WERI-Rb-1 (cell line): Measurements from ENCODE around the gene ZFYVE1.
"Not testable (repeated sequence)": the region's sequence is repeated elsewhere in the genome, so short reads cannot be mapped to it uniquely, and the experiment has no call there.

Experiments used
- DNase-seq: peaks from one replicate; pipeline ENCODE4 v3.0.0-alpha.2; 2020
- H3K27ac ChIP-seq: fragments of 250-450 bp; sonication (Bioruptor Pico); 2 replicates; pipeline ENCODE4 v1.5.1; 2020; ENCODE audit warnings: mild to moderate bottlenecking, moderate library complexity
- H3K27me3 ChIP-seq: fragments of 250-450 bp; sonication (Bioruptor Pico); 2 replicates; pipeline ENCODE4 v1.5.1; 2021; ENCODE audit warnings: mild to moderate bottlenecking, low read depth, moderate library complexity; ENCODE audit not compliant: insufficient read depth, severe bottlenecking
- H3K36me3 ChIP-seq: fragments of 250-450 bp; sonication (Bioruptor Pico); 2 replicates; pipeline ENCODE4 v1.5.1; 2020; ENCODE audit warnings: mild to moderate bottlenecking, moderate library complexity
- H3K4me3 ChIP-seq: 2 replicates; pipeline ENCODE4 v1.5.1; 2011; ENCODE audit warnings: low read depth, mild to moderate bottlenecking, control low read depth, low read length
- H3K9me3 ChIP-seq: fragments of 250-450 bp; sonication (Bioruptor Pico); 2 replicates; pipeline ENCODE4 v1.5.1; 2021; ENCODE audit warnings: mild to moderate bottlenecking, moderate library complexity; ENCODE audit not compliant: severe bottlenecking
- TF ChIP-seq, protein P1 (sequence below): IDR thresholded peaks from 2 replicates; pipeline ENCODE4 v1.5.1; 2011; ENCODE audit warnings: low read depth, mild to moderate bottlenecking, control low read depth, inconsistent platforms, low read length

The ZFYVE1 gene

DNA sequence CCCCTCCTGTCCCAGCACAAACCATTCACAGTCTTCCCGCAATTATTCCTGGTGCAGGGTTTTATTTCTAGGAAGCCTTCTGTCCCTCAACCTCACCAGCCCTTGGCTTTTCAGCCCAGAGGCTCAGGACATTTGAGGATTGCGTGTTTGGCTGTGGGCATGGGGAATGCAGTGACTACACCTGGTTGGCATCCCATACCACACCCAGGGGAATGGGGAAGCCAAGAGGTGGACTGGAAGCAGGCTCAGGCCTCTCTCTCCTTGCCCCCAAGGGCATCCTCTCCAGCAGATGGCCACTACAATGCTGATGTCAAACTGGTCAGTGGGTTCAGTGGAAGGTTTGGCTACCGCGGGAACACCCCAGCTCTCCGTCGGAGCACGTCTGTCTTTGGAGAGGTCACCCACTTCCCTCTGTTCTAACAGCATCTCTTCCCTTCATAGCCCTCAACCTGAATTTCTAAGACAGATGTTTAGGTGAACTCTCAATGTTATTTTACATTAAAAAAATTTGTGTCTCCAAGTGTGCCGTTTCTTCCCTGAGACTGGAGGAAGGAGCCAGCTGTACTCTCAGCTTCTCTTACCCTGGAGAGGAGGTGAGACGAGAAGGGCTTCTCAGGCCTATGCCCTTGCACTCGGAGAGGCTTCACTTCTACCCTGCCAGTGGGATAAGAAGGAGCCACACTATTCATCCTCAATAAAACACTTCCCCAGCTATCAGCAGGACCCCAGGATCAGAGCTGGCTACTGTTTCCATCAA, 65.1 kb downstream of the ZFYVE1 start:
- Histone ChIP-seq H3K27me3 (no peaks in the 10 kb centered on the region), H3K4me3 (no peak overlapping the region), H3K27ac (no peak overlapping the region), H3K36me3 (peaks cover 24% of the 10 kb centered on the region), H3K9me3 (no peaks in the 10 kb centered on the region)
- DNase-seq = no peak
- TF ChIP-seq, protein P1, sequence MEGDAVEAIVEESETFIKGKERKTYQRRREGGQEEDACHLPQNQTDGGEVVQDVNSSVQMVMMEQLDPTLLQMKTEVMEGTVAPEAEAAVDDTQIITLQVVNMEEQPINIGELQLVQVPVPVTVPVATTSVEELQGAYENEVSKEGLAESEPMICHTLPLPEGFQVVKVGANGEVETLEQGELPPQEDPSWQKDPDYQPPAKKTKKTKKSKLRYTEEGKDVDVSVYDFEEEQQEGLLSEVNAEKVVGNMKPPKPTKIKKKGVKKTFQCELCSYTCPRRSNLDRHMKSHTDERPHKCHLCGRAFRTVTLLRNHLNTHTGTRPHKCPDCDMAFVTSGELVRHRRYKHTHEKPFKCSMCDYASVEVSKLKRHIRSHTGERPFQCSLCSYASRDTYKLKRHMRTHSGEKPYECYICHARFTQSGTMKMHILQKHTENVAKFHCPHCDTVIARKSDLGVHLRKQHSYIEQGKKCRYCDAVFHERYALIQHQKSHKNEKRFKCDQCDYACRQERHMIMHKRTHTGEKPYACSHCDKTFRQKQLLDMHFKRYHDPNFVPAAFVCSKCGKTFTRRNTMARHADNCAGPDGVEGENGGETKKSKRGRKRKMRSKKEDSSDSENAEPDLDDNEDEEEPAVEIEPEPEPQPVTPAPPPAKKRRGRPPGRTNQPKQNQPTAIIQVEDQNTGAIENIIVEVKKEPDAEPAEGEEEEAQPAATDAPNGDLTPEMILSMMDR = no peak

GRCh38 chr14:72961016-72961415, 65.9 kb downstream of the ZFYVE1 start:
- not testable (repeated sequence) for H3K27ac ChIP-seq, H3K4me3 ChIP-seq, DNase-seq, H3K27me3 ChIP-seq, H3K9me3 ChIP-seq
- peaks cover 31% of the 10 kb centered on the region for H3K36me3 ChIP-seq

DNA sequence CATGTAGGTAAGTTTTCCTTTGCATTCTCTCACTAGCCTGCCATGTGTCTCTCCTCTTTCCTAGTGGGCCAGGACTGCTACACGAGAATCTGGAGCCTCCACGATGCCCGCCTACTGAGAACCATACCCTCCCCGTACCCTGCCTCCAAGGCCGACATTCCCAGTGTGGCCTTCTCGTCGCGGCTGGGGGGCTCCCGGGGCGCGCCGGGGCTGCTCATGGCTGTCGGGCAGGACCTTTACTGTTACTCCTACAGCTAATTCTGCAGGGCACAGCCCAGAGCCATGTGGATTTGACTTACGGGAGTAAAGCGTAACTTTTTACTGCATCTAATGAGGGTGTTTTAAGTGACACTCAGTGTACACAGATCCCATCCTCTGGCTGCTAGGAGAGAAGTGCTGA, 68.4 kb downstream of the ZFYVE1 start:
- Histone ChIP-seq H3K4me3 (no peak overlapping the region), H3K27me3 (no peaks in the 10 kb centered on the region), H3K36me3 (peaks cover 36% of the 10 kb centered on the region), H3K9me3 (no peaks in the 10 kb centered on the region), H3K27ac (no peak overlapping the region)
- DNase-seq = no peak
- TF ChIP-seq, protein P1 = no peak

GRCh38 chr14:72957213-72957612, 69.7 kb downstream of the ZFYVE1 start:
- H3K36me3 ChIP-seq = peaks cover 40% of the 10 kb centered on the region
- H3K27ac ChIP-seq = no peak overlapping the region
- no peaks in the 10 kb centered on the region for H3K27me3 ChIP-seq
- TF ChIP-seq, protein P1 = no peak
- no peak overlapping the region for H3K4me3 ChIP-seq
- DNase-seq = no peak
- no peaks in the 10 kb centered on the region for H3K9me3 ChIP-seq

DNA sequence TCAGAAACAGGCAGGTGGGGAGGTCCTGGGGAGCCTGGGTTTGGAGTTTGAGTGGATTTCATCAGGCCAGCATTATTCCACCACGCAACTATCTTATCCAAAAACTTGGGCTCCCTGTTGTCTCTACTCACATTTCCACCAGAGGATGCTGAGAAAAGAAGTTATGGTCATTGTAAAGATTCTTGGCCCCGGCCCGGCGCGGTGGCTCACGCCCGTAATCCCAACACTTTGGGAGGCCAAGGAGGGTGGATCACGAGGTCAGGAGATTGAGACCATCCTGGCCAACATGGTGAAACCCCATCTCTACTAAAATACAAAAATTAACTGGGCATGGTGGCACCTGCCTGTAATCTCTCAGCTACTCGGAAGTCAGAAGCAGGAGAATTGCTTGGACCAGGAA, 70.2 kb downstream of the ZFYVE1 start:
- H3K27ac ChIP-seq, DNase-seq, H3K27me3 ChIP-seq, H3K4me3 ChIP-seq, H3K9me3 ChIP-seq: not testable (repeated sequence)
- peaks cover 42% of the 10 kb centered on the region for H3K36me3 ChIP-seq

- Histone ChIP-seq H3K27ac (no peak overlapping the region), H3K4me3 (no peak overlapping the region), H3K36me3 (peaks cover 20% of the 10 kb centered on the region), H3K9me3 (no peaks in the 10 kb centered on the region), H3K27me3 (no peaks in the 10 kb centered on the region)
- TF ChIP-seq, protein P1 = no peak
- DNase-seq = no peak
Measured at GRCh38 chr14:72952171-72952570, 74.7 kb downstream of the ZFYVE1 start.
